Endothelial cell of umbilical vein (primary cell): ENCODE data around the gene SLIT1. TPM values are rescaled to one million over a fixed set of nuclear protein-coding genes. Genes with fewer than 3 reads are reported as not detected.

Experiments used
- BruUV-seq: library from RNA; stranded (reverse); fragments of 400-500 nt; replicated peaks from 2 replicates; lab custom pipeline; 2021; lab: Mats Ljungman, UMichigan
- CTCF ChIA-PET: fragments of 300-600, 350-600 bp; sonication (Branson Sonifier 250); formaldehyde crosslinking; loops from one replicate; lab custom pipeline; 2021; ENCODE audit warnings: antibody characterized with exemption, inconsistent platforms; lab: Charles Lee
- POLR2A ChIA-PET: fragments of 300-600, 350-600 bp; sonication (Branson Sonifier 250); formaldehyde crosslinking; loops from one replicate; lab custom pipeline; 2021; ENCODE audit warnings: antibody characterized with exemption, inconsistent platforms; lab: Charles Lee
- DNase-seq: peaks from one replicate; pipeline ENCODE4 v3.0.0-alpha.2; 2011; ENCODE audit warnings: low read depth, low spot score
- FAIRE-seq: peaks from 2 replicates; lab custom pipeline; 2011; peaks lifted over from hg19 to GRCh38; lab: Jason Lieb, UNC
- H2AFZ ChIP-seq: 2 replicates; pipeline ENCODE4 v1.6.0; 2012; ENCODE audit warnings: low read depth, low read length, control low read depth, inconsistent platforms
- H3K27ac ChIP-seq: 2 replicates; pipeline ENCODE4 v1.5.1; 2011; ENCODE audit warnings: low read depth, mild to moderate bottlenecking, control low read depth, low read length, moderate library complexity; ENCODE audit not compliant: insufficient read depth
- H3K27me3 ChIP-seq, 2 experiments: 2 replicates each; pipeline versions ENCODE4 v1.6.0 to v1.6.1; 2011; ENCODE audit warnings: low read length in 2 of 2, mixed read lengths in 1 of 2; ENCODE audit not compliant: control insufficient read depth in 2 of 2, insufficient read depth in 2 of 2
- H3K36me3 ChIP-seq, 2 experiments: 2 replicates in 1 of 2; 3 replicates in 1 of 2; pipeline ENCODE4 v1.5.1; 2011; ENCODE audit warnings: low read length in 2 of 2, mild to moderate bottlenecking in 1 of 2, moderate library complexity in 1 of 2; ENCODE audit not compliant: control insufficient read depth in 2 of 2, insufficient read depth in 2 of 2; ENCODE audit errors: extremely low read depth in 1 of 2
- H3K4me1 ChIP-seq: 3 replicates; pipeline ENCODE4 v1.5.1; 2011; ENCODE audit warnings: mild to moderate bottlenecking, low read length; ENCODE audit not compliant: control insufficient read depth, insufficient read depth; ENCODE audit errors: extremely low read depth
- H3K4me2 ChIP-seq: 2 replicates; pipeline ENCODE4 v1.6.1; 2011; ENCODE audit warnings: low read length, control low read depth, mixed read lengths; ENCODE audit not compliant: insufficient read depth
- H3K4me3 ChIP-seq, 3 experiments: fragments of 200-600 bp in 1 of 3; sonication (generic), shearing (Covaris generic) in 1 of 3; replicated peaks in 1 of 3; 2 replicates each; pipeline ENCODE4 v1.5.1; 2011 to 2016; ENCODE audit warnings: control low read depth in 3 of 3, low read length in 3 of 3, mild to moderate bottlenecking in 2 of 3, inconsistent platforms in 1 of 3, low read depth in 1 of 3, moderate library complexity in 1 of 3; ENCODE audit not compliant: insufficient read depth in 1 of 3
- H3K79me2 ChIP-seq: 2 replicates; pipeline ENCODE4 v1.6.0; 2012; ENCODE audit warnings: low read length, inconsistent platforms; ENCODE audit not compliant: control insufficient read depth, insufficient read depth
- H3K9ac ChIP-seq: replicated peaks from 2 replicates; pipeline ENCODE3; 2011; ENCODE audit warnings: low read length, control low read depth; ENCODE audit not compliant: insufficient read depth; ENCODE audit errors: extremely low read depth
- H3K9me1 ChIP-seq: replicated peaks from 3 replicates; pipeline ENCODE4 v1.6.0; 2011; ENCODE audit warnings: mild to moderate bottlenecking, low read length; ENCODE audit not compliant: control insufficient read depth, insufficient read depth; ENCODE audit errors: extremely low read depth
- H3K9me3 ChIP-seq: replicated peaks from 2 replicates; pipeline ENCODE4 v1.5.1; 2012; ENCODE audit warnings: low read length, inconsistent platforms; ENCODE audit not compliant: control insufficient read depth, insufficient read depth
- H4K20me1 ChIP-seq: replicated peaks from 2 replicates; pipeline ENCODE3; 2011; ENCODE audit warnings: mild to moderate bottlenecking, low read length; ENCODE audit not compliant: control insufficient read depth, insufficient read depth; ENCODE audit errors: extremely low read depth
- CTCF ChIP-seq, 2 donors: IDR thresholded peaks; 1 replicate in 1 of 2; 2 replicates in 1 of 2; pipeline ENCODE4 v1.5.1; 2011; ENCODE audit warnings: low read length in 2 of 2, mild to moderate bottlenecking in 2 of 2, moderate library complexity in 2 of 2, control low read depth in 1 of 2, inconsistent platforms in 1 of 2, low read depth in 1 of 2; ENCODE audit not compliant: insufficient read depth in 1 of 2; ENCODE audit errors: extremely low read depth in 1 of 2
- EZH2 ChIP-seq: IDR thresholded peaks from 2 replicates; pipeline ENCODE4 v1.6.1; 2012; ENCODE audit warnings: borderline replicate concordance, low read depth, mild to moderate bottlenecking, moderate library complexity, low read length, inconsistent platforms; ENCODE audit not compliant: severe bottlenecking
- FOS ChIP-seq: IDR thresholded peaks from 2 replicates; pipeline ENCODE4 v1.6.1; 2011; ENCODE audit warnings: mild to moderate bottlenecking, low read length, moderate library complexity, borderline replicate concordance; ENCODE audit not compliant: insufficient read depth
- GATA2 ChIP-seq: IDR thresholded peaks from 2 replicates; pipeline ENCODE4 v1.7.0; 2011; ENCODE audit warnings: low read depth, mild to moderate bottlenecking, moderate library complexity, mixed read lengths, low read length; ENCODE audit not compliant: insufficient read length, insufficient read depth
- JUN ChIP-seq: IDR thresholded peaks from 2 replicates; pipeline ENCODE4 v1.6.1; 2011; ENCODE audit warnings: borderline replicate concordance, low read depth; ENCODE audit not compliant: insufficient read length, insufficient read depth
- MAX ChIP-seq: IDR thresholded peaks from 2 replicates; pipeline ENCODE4 v1.6.1; 2011; ENCODE audit not compliant: insufficient read depth, insufficient read length
- MYC ChIP-seq: IDR thresholded peaks from one replicate; pipeline ENCODE4 v1.6.1; 2011; ENCODE audit warnings: mild to moderate bottlenecking, low read depth, low read length
- POLR2A ChIP-seq: IDR thresholded peaks from 2 replicates; pipeline ENCODE4 v1.6.1; 2012; ENCODE audit warnings: low read depth, mild to moderate bottlenecking, control low read depth, low read length
- POLR2AphosphoS5 ChIP-seq: IDR thresholded peaks from 2 replicates; pipeline ENCODE4 v1.6.1; 2012; ENCODE audit warnings: low read depth, mild to moderate bottlenecking, control low read depth, low read length, moderate library complexity; ENCODE audit not compliant: insufficient read depth
- dilution Hi-C: fragments of 300-500 bp; cut with MboI; formaldehyde crosslinking; loops from one replicate; pipeline ENCODE4 v1.15.0; 2019; ENCODE audit warnings: low sequenced_read_pairs; ENCODE audit not compliant: extremely low pct_ligation_motif_present
- intact Hi-C: fragments of 100-400 bp; cut with micrococcal nuclease; formaldehyde crosslinking; loops from one replicate; pipeline ENCODE4 v1.10.0; 2022
- polyA plus RNA-seq, 4 experiments: library from polyadenylated mRNA; depleted of rRNA in 3 of 4; stranded (reverse) in 3 of 4; unstranded in 1 of 4; fragments of >200 nt; gene quantifications; 2 replicates each; pipeline versions ENCODE4 v1.2.1 to v1.2.3, GENCODE V29; 2011 to 2012; ENCODE audit warnings: missing spikeins in 1 of 4
- total RNA-seq: library from RNA; stranded (reverse); gene quantifications from 2 replicates; pipeline ENCODE4 v1.2.3, GENCODE V29; 2021

Gene SLIT1
- total and polyA plus RNA-seq, 2 donors (not counting 3 experiments of a cell fraction or from before 2014, with no cell fraction given) = 0.04 to 0.20 TPM

GRCh38 chr10:97107551-97107950, 78.2 kb downstream of the SLIT1 start:
- DNase-seq (no peak), FAIRE-seq (no peak)
- no peaks in the 10 kb centered on the region for H3K4me1 ChIP-seq
- H3K9ac ChIP-seq = no peak overlapping the region
- TF ChIP-seq POLR2AphosphoS5 (no peak), EZH2 (no peak), CTCF (IDR thresholded peaks at IDR 0.05; ENCODE audit: extremely low read depth in 1 of 2, insufficient read depth in 1 of 2, low read depth in 1 of 2, low read length in 2 of 2) (no peak), FOS (no peak), MAX (no peak)
- H3K27ac ChIP-seq = no peak overlapping the region
- POLR2A ChIA-PET = no interaction called here
- no peak overlapping the region for H3K4me3 ChIP-seq
- H3K27me3 ChIP-seq = peaks cover 4 to 6% of the 10 kb centered on the region in 2 experiments
- H3K9me3 ChIP-seq = no peaks in the 10 kb centered on the region
- no peak overlapping the region for H2AFZ ChIP-seq
- H3K79me2 ChIP-seq = no peaks in the 10 kb centered on the region
- H3K9me1 ChIP-seq = no peaks in the 10 kb centered on the region
- H3K36me3 ChIP-seq = no peaks in the 10 kb centered on the region
- BruUV-seq = no TSS peak
- intact Hi-C loops (no loop called here), dilution Hi-C loops (no loop called here)
- no peaks in the 10 kb centered on the region for H4K20me1 ChIP-seq
- H3K4me2 ChIP-seq = no peak overlapping the region
- CTCF ChIA-PET = interaction anchor here (0.8 to 3.0 kb wide), 6 partner anchors 9 to 102 kb away, joined by 3 to 13 read pairs (median 3); no protein-coding TSS in a partner anchor

- Histone ChIP-seq H3K4me2 (no peak overlapping the region), H4K20me1 (no peaks in the 10 kb centered on the region), H3K9me3 (no peaks in the 10 kb centered on the region), H3K9ac (no peak overlapping the region), H3K4me3 (no peak overlapping the region), H3K9me1 (no peaks in the 10 kb centered on the region), H3K4me1 (no peaks in the 10 kb centered on the region), H3K36me3 (no peaks in the 10 kb centered on the region), H3K79me2 (no peaks in the 10 kb centered on the region), H3K27ac (no peak overlapping the region), H2AFZ (no peak overlapping the region), H3K27me3 (peaks cover 4 to 6% of the 10 kb centered on the region in 2 experiments)
- intact Hi-C loops = no loop called here
- ChIA-PET CTCF (interaction anchor here (0.7 to 0.8 kb wide), 2 partner anchors 24 to 33 kb away, joined by 3 read pairs; no protein-coding TSS in a partner anchor), POLR2A (no interaction called here)
- FAIRE-seq (no peak), DNase-seq (no peak)
- BruUV-seq = no TSS peak
- no peak for TF ChIP-seq FOS
- TF ChIP-seq POLR2AphosphoS5 = no peak
- TF ChIP-seq MYC = no peak
- no peak for TF ChIP-seq MAX
- TF ChIP-seq JUN = no peak
- no peak for TF ChIP-seq GATA2
- no peak for TF ChIP-seq POLR2A
- TF ChIP-seq CTCF (IDR thresholded peaks at IDR 0.05; ENCODE audit: extremely low read depth in 1 of 2, insufficient read depth in 1 of 2, low read depth in 1 of 2, low read length in 2 of 2) = no peak
- TF ChIP-seq EZH2 = no peak
- dilution Hi-C loops = no loop called here
Observed at GRCh38 chr10:97106207-97106606, 79.6 kb downstream of the SLIT1 start.
